ENCODE measurements around the gene EPHA3.

GRCh38 chr3:89452066-89452465 is 344.6 kb downstream of the EPHA3 start:
- TF ChIP-seq MAX (IDR thresholded peaks at IDR 0.05) (no peak), CTCF (IDR thresholded peaks at IDR 0.05; ENCODE audit: low read depth, low read length, missing input control) (no peak), REST (IDR thresholded peaks at IDR 0.05) (no peak), ATF3 (IDR thresholded peaks at IDR 0.05) (no peak), FOXA1 (IDR thresholded peaks at IDR 0.05) (no peak), TAF1 (conservative IDR thresholded peaks at IDR 0.05) (no peak), SP1 (IDR thresholded peaks at IDR 0.05) (no peak), YY1 (IDR thresholded peaks at IDR 0.05) (no peak), RAD21 (IDR thresholded peaks at IDR 0.05) (no peak), GABPA (IDR thresholded peaks at IDR 0.05 in 1 of 2, conservative IDR thresholded peaks at IDR 0.05 in 1 of 2) (no peak), JUND (IDR thresholded peaks at IDR 0.05) (no peak), ZBTB33 (IDR thresholded peaks at IDR 0.05) (no peak), EGR1 (IDR thresholded peaks at IDR 0.05; ENCODE audit: low read depth in 2 of 2) (no peak), HNF4A (conservative IDR thresholded peaks at IDR 0.05) (no peak)

Measured in liver (tissue), 3 donors.